Measurements from ENCODE around the gene SMARCB1. TPM values are rescaled to one million over a fixed set of nuclear protein-coding genes. Genes with fewer than 3 reads are reported as not detected.

Gene SMARCB1
- total RNA-seq, 4 donors from 2014 or later: 54.2 to 73.9 (median 61.3) TPM

- 77% methylated on average over 6 of the region's 9 CpGs for WGBS
- H3K9me3 ChIP-seq: no peaks in the 10 kb centered on the region
- H3K27me3 ChIP-seq: no peaks in the 10 kb centered on the region
- DNase-seq (ENCODE audit: low spot score in 2 of 2): no peak
- no peaks in the 10 kb centered on the region for H3K36me3 ChIP-seq
- H3K4me1 ChIP-seq: peaks cover 22% of the 10 kb centered on the region
- no peak overlapping the region for H3K4me3 ChIP-seq
- TF ChIP-seq CTCF (IDR thresholded peaks at IDR 0.05): no peak
- no peak for TF ChIP-seq POLR2AphosphoS5 (IDR thresholded peaks at IDR 0.05)
- no peak for TF ChIP-seq EP300 (IDR thresholded peaks at IDR 0.05)
- no peak for TF ChIP-seq POLR2A (IDR thresholded peaks at IDR 0.05)
- H3K27ac ChIP-seq: no peak overlapping the region
These were observed 34.6 kb upstream of the SMARCB1 start for GRCh38 chr22:23752090-23752691.

GRCh38 chr22:23752750-23753149, 34.0 kb upstream of the SMARCB1 start:
- DNase-seq (ENCODE audit: low spot score in 2 of 2): no peak
- peaks cover 22% of the 10 kb centered on the region for H3K4me1 ChIP-seq
- WGBS: 94% methylated on average over 10 of the region's 16 CpGs
- TF ChIP-seq POLR2AphosphoS5 (IDR thresholded peaks at IDR 0.05): no peak
- TF ChIP-seq EP300 (IDR thresholded peaks at IDR 0.05): no peak
- TF ChIP-seq CTCF (IDR thresholded peaks at IDR 0.05): no peak
- no peak for TF ChIP-seq POLR2A (IDR thresholded peaks at IDR 0.05)
- H3K9me3 ChIP-seq: no peaks in the 10 kb centered on the region
- no peak overlapping the region for H3K27ac ChIP-seq
- no peaks in the 10 kb centered on the region for H3K27me3 ChIP-seq
- H3K36me3 ChIP-seq: no peaks in the 10 kb centered on the region
- H3K4me3 ChIP-seq: no peak overlapping the region

GRCh38 chr22:23753385-23753784, 33.4 kb upstream of the SMARCB1 start:
- H3K4me3 ChIP-seq: no peak overlapping the region
- DNase-seq (ENCODE audit: low spot score in 2 of 2): no peak
- no peaks in the 10 kb centered on the region for H3K36me3 ChIP-seq
- no peaks in the 10 kb centered on the region for H3K9me3 ChIP-seq
- no peak overlapping the region for H3K27ac ChIP-seq
- TF ChIP-seq EP300 (IDR thresholded peaks at IDR 0.05): no peak
- TF ChIP-seq POLR2AphosphoS5 (IDR thresholded peaks at IDR 0.05): no peak
- no peak for TF ChIP-seq CTCF (IDR thresholded peaks at IDR 0.05)
- no peak for TF ChIP-seq POLR2A (IDR thresholded peaks at IDR 0.05)
- H3K4me1 ChIP-seq: peaks cover 22% of the 10 kb centered on the region
- 71% methylated on average over 2 of the region's 2 CpGs for WGBS
- no peaks in the 10 kb centered on the region for H3K27me3 ChIP-seq

GRCh38 chr22:23754220-23754919, 32.4 kb upstream of the SMARCB1 start, which contains the start of gene VPREB3:
Gene VPREB3, minus strand, starts transcription at chr22:23754425. Its CDS starts 62 bp downstream, at chr22:23754363.
- H3K9me3 ChIP-seq: no peaks in the 10 kb centered on the region
- no peak within 1 kb of the TSS for H3K27ac ChIP-seq
- H3K36me3 ChIP-seq: no peaks in the 10 kb centered on the region
- no peaks in the 10 kb centered on the region for H3K27me3 ChIP-seq
- no peak for DNase-seq (ENCODE audit: low spot score in 2 of 2)
- 92% methylated on average over 14 of the region's 14 CpGs for WGBS
- H3K4me3 ChIP-seq: no peak within 1 kb of the TSS
- peaks cover 22% of the 10 kb centered on the region for H3K4me1 ChIP-seq
- no peak for TF ChIP-seq POLR2AphosphoS5 (IDR thresholded peaks at IDR 0.05)
- no peak for TF ChIP-seq POLR2A (IDR thresholded peaks at IDR 0.05)
- no peak for TF ChIP-seq CTCF (IDR thresholded peaks at IDR 0.05)
- TF ChIP-seq EP300 (IDR thresholded peaks at IDR 0.05): no peak

GRCh38 chr22:23754980-23755636, 31.7 kb upstream of the SMARCB1 start:
- TF ChIP-seq EP300 (IDR thresholded peaks at IDR 0.05) (no peak), POLR2AphosphoS5 (IDR thresholded peaks at IDR 0.05) (no peak), CTCF (IDR thresholded peaks at IDR 0.05) (no peak), POLR2A (IDR thresholded peaks at IDR 0.05) (no peak)
- Histone ChIP-seq H3K4me1 (peaks cover 15% of the 10 kb centered on the region), H3K4me3 (no peak overlapping the region), H3K36me3 (no peaks in the 10 kb centered on the region), H3K27ac (no peak overlapping the region), H3K27me3 (no peaks in the 10 kb centered on the region), H3K9me3 (no peaks in the 10 kb centered on the region)
- no peak for DNase-seq (ENCODE audit: low spot score in 2 of 2)
- WGBS: 66% methylated on average over 6 of the region's 6 CpGs
